ENCODE data around the gene MYH3.

Gene MYH3

GRCh38 chr17:10579270-10579669 lies 77.8 kb downstream of the MYH3 start:
- Histone ChIP-seq H3K79me2 (ENCODE audit: insufficient read depth, low read depth) (no peaks in the 10 kb centered on the region), H2AFZ (ENCODE audit: low read depth) (no peak overlapping the region), H3K4me2 (no peak overlapping the region), H3K9ac (no peak overlapping the region), H3K27ac (no peak overlapping the region), H3K27me3 (ENCODE audit: insufficient read depth, low read depth) (no peaks in the 10 kb centered on the region), H3K4me1 (ENCODE audit: low read depth, poor library complexity, severe bottlenecking) (no peaks in the 10 kb centered on the region), H3K4me3 (IDR thresholded peaks at IDR 0.05; ENCODE audit: insufficient read depth, low read depth, low read length) (no peak overlapping the region), H3K36me3 (ENCODE audit: insufficient read depth) (no peaks in the 10 kb centered on the region), H4K20me1 (ENCODE audit: insufficient read depth) (no peaks in the 10 kb centered on the region)
- TF ChIP-seq CTCF (conservative IDR thresholded peaks at IDR 0.05; ENCODE audit: low read depth, low read length), result no peak

All from KMS-11 (cell line).